Measurements from ENCODE around the gene SAP25. TPM values are rescaled to one million over a fixed set of nuclear protein-coding genes. Genes with fewer than 3 reads are reported as not detected.

SAP25 gene
- total and polyA plus RNA-seq, 2 experiments from 2014 or later: not detected

- no peak overlapping the region for H3K27ac ChIP-seq
- DNase-seq: no peak
- H2AFZ ChIP-seq: no peak overlapping the region
- no peaks in the 10 kb centered on the region for H3K4me1 ChIP-seq (ENCODE audit: insufficient read depth)
- 93 to 95% methylated on average over 24 to 28 of the region's 28 CpGs for WGBS, 2 experiments (ENCODE audit: low coverage in 1 of 2, low lambda C conversion rate in 2 of 2, missing lambda C conversion rate in 2 of 2)
- no peak overlapping the region for H3K9ac ChIP-seq
- H3K9me3 ChIP-seq (ENCODE audit: low read depth): no peaks in the 10 kb centered on the region
- no peak for TF ChIP-seq EZH2phosphoT487 (IDR thresholded peaks at IDR 0.05; ENCODE audit: insufficient read depth, low read depth)
- no peak for TF ChIP-seq EZH2 (IDR thresholded peaks at IDR 0.05; ENCODE audit: insufficient read depth, poor library complexity, severe bottlenecking)
- in situ Hi-C loops (cut with MboI): no loop called here
- no peak overlapping the region for H3K4me2 ChIP-seq (ENCODE audit: unreplicated experiment)
- H3K79me2 ChIP-seq (ENCODE audit: insufficient read depth): 0 out of 2 replicates have a peak, but pooled peaks cover 5% of the 10 kb centered on the region
- H4K20me1 ChIP-seq (ENCODE audit: insufficient read depth): no peaks in the 10 kb centered on the region; the same call in 1 of the 2 replicates
- no peak overlapping the region for H3K4me3 ChIP-seq
- no peaks in the 10 kb centered on the region for H3K27me3 ChIP-seq (replicated peaks; ENCODE audit: insufficient read depth)
- H3F3A ChIP-seq (ENCODE audit: insufficient read depth): no peaks in the 10 kb centered on the region
- H3K36me3 ChIP-seq (ENCODE audit: low read depth): peaks cover 3% of the 10 kb centered on the region; the same call in 1 of the 2 replicates
- no peaks in the 10 kb centered on the region for H3K9me2 ChIP-seq (ENCODE audit: insufficient read depth)
Measured at GRCh38 chr7:100578246-100579183, 4.8 kb upstream of the SAP25 start.

GRCh38 chr7:100577507-100577906 lies 3.8 kb upstream of the SAP25 start:
- H3K4me3 ChIP-seq: no peak overlapping the region
- no peak overlapping the region for H3K27ac ChIP-seq
- TF ChIP-seq EZH2 (IDR thresholded peaks at IDR 0.05; ENCODE audit: insufficient read depth, poor library complexity, severe bottlenecking): no peak
- no peak for TF ChIP-seq EZH2phosphoT487 (IDR thresholded peaks at IDR 0.05; ENCODE audit: insufficient read depth, low read depth)
- no peaks in the 10 kb centered on the region for H3K27me3 ChIP-seq (replicated peaks; ENCODE audit: insufficient read depth)
- no peaks in the 10 kb centered on the region for H3K79me2 ChIP-seq (ENCODE audit: insufficient read depth)
- no peaks in the 10 kb centered on the region for H3F3A ChIP-seq (ENCODE audit: insufficient read depth)
- no peak overlapping the region for H3K9ac ChIP-seq
- no peaks in the 10 kb centered on the region for H3K9me3 ChIP-seq (ENCODE audit: low read depth)
- H3K9me2 ChIP-seq (ENCODE audit: insufficient read depth): no peaks in the 10 kb centered on the region
- H3K4me1 ChIP-seq (ENCODE audit: insufficient read depth): no peaks in the 10 kb centered on the region
- 85 to 91% methylated on average over 12 to 14 of the region's 14 CpGs for WGBS, 2 experiments (ENCODE audit: low coverage in 1 of 2, low lambda C conversion rate in 2 of 2, missing lambda C conversion rate in 2 of 2)
- in situ Hi-C loops (cut with MboI): no loop called here
- H2AFZ ChIP-seq: no peak overlapping the region
- H4K20me1 ChIP-seq (ENCODE audit: insufficient read depth): no peaks in the 10 kb centered on the region; the same call in 1 of the 2 replicates
- peaks cover 3% of the 10 kb centered on the region; the same call in 1 of the 2 replicates for H3K36me3 ChIP-seq (ENCODE audit: low read depth)
- no peak for DNase-seq
- H3K4me2 ChIP-seq (ENCODE audit: unreplicated experiment): no peak overlapping the region

- no peaks in the 10 kb centered on the region for H3K79me2 ChIP-seq (ENCODE audit: insufficient read depth)
- TF ChIP-seq EZH2phosphoT487 (IDR thresholded peaks at IDR 0.05; ENCODE audit: insufficient read depth, low read depth) (no peak), EZH2 (IDR thresholded peaks at IDR 0.05; ENCODE audit: insufficient read depth, poor library complexity, severe bottlenecking) (no peak)
- peaks cover 3% of the 10 kb centered on the region; the same call in 1 of the 2 replicates for H3K36me3 ChIP-seq (ENCODE audit: low read depth)
- H3K4me1 ChIP-seq (ENCODE audit: insufficient read depth): no peaks in the 10 kb centered on the region
- no peak overlapping the region for H3K9ac ChIP-seq
- no peaks in the 10 kb centered on the region for H3F3A ChIP-seq (ENCODE audit: insufficient read depth)
- DNase-seq: no peak
- in situ Hi-C loops (cut with MboI): no loop called here
- 96 to 98% methylated on average over 8 to 24 of the region's 24 CpGs for WGBS, 2 experiments (ENCODE audit: low coverage in 1 of 2, low lambda C conversion rate in 2 of 2, missing lambda C conversion rate in 2 of 2)
- H3K4me2 ChIP-seq (ENCODE audit: unreplicated experiment): no peak overlapping the region
- H3K27ac ChIP-seq: no peak overlapping the region
- H3K9me2 ChIP-seq (ENCODE audit: insufficient read depth): no peaks in the 10 kb centered on the region
- no peak overlapping the region for H3K4me3 ChIP-seq
- no peak overlapping the region for H2AFZ ChIP-seq
- H3K27me3 ChIP-seq (replicated peaks; ENCODE audit: insufficient read depth): no peaks in the 10 kb centered on the region
- H4K20me1 ChIP-seq (ENCODE audit: insufficient read depth): no peaks in the 10 kb centered on the region; the same call in 1 of the 2 replicates
- H3K9me3 ChIP-seq (ENCODE audit: low read depth): no peaks in the 10 kb centered on the region
Measured at GRCh38 chr7:100577103-100577502, 3.4 kb upstream of the SAP25 start.

- Histone ChIP-seq H3K9ac (no peak overlapping the region), H3K4me2 (ENCODE audit: unreplicated experiment) (no peak overlapping the region), H3K9me3 (ENCODE audit: low read depth) (no peaks in the 10 kb centered on the region), H3K4me3 (no peak overlapping the region), H4K20me1 (ENCODE audit: insufficient read depth) (no peaks in the 10 kb centered on the region; the same call in 1 of the 2 replicates), H3K9me2 (ENCODE audit: insufficient read depth) (no peaks in the 10 kb centered on the region), H3K4me1 (ENCODE audit: insufficient read depth) (no peaks in the 10 kb centered on the region), H3K36me3 (ENCODE audit: low read depth) (peaks cover 3% of the 10 kb centered on the region; the same call in 1 of the 2 replicates), H2AFZ (no peak overlapping the region), H3K27me3 (replicated peaks; ENCODE audit: insufficient read depth) (no peaks in the 10 kb centered on the region), H3F3A (ENCODE audit: insufficient read depth) (no peaks in the 10 kb centered on the region), H3K79me2 (ENCODE audit: insufficient read depth) (no peaks in the 10 kb centered on the region), H3K27ac (no peak overlapping the region)
- in situ Hi-C loops (cut with MboI): no loop called here
- no peak for TF ChIP-seq EZH2phosphoT487 (IDR thresholded peaks at IDR 0.05; ENCODE audit: insufficient read depth, low read depth)
- TF ChIP-seq EZH2 (IDR thresholded peaks at IDR 0.05; ENCODE audit: insufficient read depth, poor library complexity, severe bottlenecking): no peak
- 82 to 95% methylated on average over 9 to 12 of the region's 13 CpGs for WGBS, 2 experiments (ENCODE audit: low coverage in 1 of 2, low lambda C conversion rate in 2 of 2, missing lambda C conversion rate in 2 of 2)
- DNase-seq: no peak
Measured at GRCh38 chr7:100576384-100576993, 2.8 kb upstream of the SAP25 start.
